ENCODE results near the gene RAB41.
"Not testable (repeated sequence)": the region's sequence is repeated elsewhere in the genome, so short reads cannot be mapped to it uniquely, and the experiment has no call there.

RAB41 gene

DNA sequence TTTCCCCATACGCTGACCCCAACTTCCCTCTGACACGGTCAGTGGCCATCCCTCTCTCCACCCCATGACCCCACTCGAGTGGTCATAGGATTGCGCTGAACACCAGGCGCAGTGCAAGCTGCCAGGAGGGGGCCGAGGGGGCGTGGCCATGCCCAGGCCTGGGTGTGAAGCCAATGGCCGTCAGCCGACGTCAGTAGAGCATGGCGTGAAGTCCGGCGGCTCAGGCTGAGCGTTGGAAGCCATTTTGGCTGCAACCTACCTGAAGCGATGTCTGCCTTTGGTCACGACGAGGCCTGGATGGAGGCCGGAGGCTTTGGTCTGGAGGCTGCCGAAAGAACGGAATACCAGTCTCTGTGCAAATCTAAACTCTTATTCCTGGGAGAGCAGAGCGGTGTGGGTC, at the start of gene RAB41:
RAB41 (plus strand) TSS at position 222 of the 400 bp plus-strand sequence; CDS start at position 268, 46 bp downstream.
- DNase-seq = no peak

DNA sequence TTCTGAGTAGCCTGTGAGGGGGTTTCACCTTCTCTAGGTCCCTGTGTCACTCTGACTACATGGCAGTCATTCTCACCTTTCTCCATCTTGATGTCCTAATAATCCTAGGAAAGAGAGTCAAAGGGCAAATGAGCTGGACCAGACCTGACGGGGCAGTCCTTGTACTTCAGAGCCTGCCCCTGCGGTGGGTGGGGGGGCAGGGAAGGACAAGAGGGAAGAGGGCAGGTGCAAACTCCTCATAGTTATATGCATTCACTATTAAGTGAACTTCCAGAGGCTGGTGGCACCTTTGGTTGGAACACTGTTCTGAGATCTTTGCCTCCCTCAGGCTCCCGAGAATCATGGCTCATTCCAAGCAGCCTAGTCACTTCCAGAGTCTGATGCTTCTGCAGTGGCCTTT, 47.6 kb upstream of the RAB41 start, which contains the start of gene AWAT1:
AWAT1 (plus strand) TSS at position 301 of the 400 bp plus-strand sequence; CDS start at position 342, 41 bp downstream.
- no peak for DNase-seq

DNA sequence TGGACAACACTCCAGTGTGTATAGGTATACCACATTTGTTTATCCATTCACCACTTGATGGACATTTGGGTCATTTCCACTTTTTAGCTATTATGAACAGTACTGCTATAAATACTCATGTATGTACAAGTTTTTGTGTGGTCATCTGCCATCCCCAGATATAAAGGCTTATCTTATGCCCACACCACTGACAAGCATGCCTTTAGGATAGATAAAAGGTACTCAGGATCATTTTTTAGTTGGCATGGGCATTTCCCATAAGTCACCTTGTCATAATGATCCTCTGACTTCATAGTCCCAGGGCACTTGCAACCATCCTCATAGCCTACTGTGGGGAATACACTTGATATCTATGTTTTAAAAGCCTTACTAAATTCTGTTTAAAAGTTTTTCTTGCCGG, 41.2 kb upstream of the RAB41 start:
- DNase-seq = no peak

DNA sequence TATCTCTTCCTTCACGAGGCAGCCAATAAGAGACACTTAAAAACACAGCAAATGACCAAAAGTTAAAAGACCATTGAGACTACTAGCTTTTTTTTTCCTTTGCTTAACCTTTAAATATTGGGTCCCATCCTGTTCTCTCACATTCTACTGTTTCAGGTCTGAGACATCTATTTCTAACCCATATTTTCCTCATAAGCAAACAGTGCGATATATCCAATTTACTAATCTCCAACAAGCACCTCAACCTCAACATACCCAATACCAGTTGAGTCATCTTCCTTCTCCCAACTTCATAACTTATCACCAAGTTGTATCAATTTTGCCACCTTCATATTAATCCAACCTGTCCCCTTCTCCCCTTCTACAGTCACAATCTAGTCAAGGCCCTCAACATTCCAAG, 40.5 kb upstream of the RAB41 start:
- DNase-seq = no peak

DNA sequence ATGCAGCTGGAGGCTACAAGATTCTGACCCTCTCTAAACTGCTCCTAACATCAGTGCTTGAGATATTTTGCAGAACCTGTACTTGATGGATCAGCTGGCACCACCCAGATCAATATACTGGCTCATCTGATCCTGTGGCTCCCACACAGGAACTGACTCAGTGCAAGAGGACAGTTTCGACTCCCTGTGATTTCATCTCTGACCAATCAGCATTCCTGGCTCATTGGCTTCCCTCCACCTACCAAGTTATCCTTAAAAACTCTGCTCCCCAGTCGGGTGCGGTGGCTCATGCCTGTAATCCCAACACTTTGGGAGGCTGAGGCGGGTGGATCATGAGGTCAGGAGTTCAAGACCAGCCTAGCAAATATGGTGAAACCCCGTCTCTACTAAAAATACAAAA, 38.4 kb upstream of the RAB41 start:
- not testable (repeated sequence) for DNase-seq

DNA sequence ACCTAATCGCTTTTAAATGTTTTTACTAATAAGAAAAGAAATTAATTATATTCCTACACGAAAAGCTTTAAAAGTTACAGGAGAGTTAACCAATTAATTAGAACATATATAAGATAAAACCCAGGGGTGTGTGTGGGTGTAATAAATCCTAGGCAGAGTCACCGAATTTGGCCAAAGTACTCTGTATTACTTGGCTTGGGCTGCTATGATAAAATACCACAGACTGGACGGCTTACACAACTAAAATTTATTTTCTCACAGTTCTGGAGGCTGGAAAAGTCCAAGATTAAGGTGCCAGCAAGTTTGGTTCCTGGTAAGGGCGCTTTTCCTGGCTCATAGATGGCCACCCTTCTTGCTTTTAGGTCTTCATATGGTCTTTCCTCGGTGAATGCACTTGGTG, 37.1 kb upstream of the RAB41 start:
- DNase-seq = no peak

DNA sequence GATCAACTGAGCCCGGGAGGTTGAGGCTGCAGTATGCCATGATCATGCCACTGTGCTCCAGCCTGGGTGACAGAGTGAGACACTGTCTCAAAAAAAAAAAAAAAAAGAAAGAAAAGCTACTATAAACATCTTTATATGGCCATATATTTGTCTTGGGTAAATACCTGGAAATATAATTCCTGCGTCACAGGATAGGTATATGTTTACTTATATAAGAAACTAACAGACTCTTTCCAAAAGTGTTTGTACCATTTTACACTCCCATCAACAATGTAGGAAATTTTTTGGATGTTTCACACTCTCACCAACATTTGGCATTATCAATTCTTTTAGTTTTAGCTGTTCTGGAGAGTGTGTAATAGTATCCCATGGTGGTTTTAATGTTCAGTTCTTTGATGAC, 34.7 kb upstream of the RAB41 start:
- DNase-seq = no peak

DNA sequence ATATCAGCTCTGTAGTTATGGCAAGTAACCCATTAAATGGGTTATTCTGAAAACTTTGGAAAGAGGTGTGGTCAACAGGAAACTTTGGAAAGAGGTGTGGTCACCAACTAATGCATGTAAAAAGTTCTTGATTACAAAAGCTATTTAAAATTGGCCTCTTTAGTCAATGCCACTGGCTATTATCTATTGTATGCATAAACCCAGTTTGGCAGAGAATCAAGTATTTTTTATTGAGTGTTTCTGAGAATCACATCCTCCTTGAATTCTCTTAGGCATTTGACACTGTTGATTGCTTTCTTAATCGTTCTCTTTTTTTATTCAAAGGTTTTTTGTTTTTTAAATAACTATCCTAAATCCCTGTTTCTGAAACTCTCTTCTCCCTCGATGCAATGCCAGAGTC, 29.5 kb upstream of the RAB41 start:
- DNase-seq = no peak

DNA sequence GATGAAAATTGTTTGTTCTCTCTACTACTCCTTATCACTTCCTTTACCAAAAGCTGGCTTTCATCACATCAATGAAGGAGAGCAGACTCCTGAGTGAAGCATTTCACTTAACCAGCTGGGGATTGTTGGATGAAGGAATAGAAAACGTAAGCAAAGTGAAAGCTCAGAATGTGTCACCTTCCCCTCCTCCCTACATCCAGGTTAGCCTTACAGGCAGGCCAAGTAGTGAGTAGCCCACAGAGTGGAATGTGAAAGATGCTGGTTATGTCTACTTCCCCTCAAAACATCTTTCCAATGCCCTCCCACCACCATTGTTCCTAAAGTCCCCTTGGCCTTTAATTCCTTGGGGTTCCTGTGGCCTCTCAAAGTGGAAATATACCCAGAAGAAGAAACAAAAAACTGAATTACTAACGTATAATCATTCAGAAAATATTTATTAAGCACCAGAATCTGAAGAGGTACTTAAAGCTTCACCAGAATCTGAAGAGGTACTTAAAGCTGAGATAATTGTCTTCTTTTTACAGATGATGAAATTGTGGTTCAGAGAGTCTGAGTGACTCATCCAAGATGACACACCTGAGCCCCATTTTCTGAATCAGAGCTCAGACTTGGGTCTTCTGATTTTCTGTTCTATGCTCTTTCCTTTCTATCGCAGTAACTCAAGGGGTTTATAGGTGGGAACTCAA, 28.5 kb upstream of the RAB41 start:
- peak; percentile 6 for DNase-seq

DNA sequence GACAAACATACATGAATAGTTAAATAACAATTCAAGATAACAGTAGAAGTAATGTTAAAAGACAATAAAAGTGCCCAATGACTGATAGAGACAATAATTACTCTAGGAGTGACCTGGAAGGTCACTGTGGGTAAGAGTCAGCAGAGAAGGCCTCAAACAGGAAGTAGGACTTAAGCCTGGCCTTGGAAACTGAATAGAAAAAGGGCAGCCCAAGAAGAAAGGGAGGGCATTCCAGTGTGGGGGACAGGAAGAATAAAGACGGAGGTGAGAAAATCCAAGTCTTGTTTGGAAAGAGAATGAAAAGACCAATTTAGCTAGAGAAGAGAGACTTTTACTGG, 27.9 kb upstream of the RAB41 start:
- no peak for DNase-seq

DNA sequence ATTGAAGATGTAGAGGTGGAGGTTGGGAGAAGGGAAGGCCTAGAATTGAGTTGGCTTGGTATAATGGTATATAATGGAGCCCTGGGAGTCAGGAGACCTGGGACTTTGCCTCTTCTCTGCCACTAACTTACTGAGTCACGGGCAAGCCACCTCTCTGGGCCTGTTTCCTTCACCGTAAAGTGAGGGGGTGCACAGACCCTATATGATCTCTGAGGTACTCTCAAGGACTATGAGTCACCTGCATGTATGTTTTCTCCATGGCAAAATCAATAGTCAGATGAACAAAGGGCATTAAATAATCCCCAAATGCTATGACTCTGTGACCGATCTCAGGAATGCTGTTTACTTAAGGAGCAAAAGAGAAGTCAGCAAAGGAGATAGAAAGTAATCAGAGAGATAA, 27.1 kb upstream of the RAB41 start:
- DNase-seq = no peak

DNA sequence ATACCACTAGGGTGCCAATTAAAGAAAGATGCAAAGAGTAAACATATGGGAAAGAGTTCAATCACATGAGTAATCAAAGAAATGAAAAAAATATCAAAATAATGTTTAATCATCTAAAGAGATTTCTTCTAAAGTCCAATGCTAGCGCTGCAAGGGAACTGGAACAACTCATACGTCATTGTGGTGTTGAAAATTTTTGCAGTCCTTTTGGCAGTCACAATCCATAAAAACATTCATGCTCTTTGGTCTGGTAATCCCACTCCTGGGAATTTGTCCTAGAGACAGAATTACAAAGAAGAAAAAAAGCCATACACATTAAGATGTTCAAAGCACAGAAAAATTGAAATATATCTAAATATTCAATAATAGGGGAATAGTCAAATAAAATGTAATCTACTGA, 26.5 kb upstream of the RAB41 start:
- no peak for DNase-seq

DNA sequence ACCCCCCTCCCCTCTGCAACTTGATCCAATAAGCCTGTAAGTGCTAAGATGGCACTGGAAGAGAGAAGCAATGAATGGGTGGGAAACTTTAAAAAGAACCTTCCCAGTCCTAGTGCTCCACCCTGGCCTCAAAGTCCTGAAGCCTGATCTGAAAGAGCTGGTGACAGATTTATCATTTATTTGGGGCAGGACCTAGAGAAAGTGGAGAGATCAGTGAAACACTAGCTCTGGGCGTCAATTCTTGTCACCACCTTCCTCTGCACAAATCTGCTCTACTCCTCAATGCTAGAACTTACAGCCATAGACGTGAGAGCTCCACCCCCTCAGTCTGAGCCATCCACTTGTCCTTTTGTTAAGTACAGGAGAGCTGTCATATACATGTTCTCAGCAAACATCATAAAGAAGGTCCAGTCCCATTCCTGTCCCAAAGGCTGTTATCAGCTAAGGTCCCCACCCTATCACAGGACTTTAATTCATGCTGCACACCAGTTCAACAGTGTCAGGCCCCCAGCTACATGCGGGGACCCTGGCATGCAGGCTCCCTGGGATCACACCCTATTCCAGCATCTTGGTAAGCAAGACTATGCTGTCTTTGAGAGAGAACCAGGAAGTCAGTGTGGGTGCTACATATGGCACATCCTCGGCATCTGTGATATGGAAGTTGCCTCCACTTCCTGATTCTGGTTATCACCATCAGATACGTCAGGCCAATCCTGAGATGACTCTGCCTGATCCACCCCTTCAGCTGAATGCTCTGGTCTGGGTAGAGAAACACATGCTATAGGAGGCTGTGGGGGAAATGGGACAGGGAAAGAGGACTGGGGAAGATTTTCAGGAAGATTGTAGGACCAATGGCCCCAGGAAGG, 24.3 kb upstream of the RAB41 start:
- no peak for DNase-seq

DNA sequence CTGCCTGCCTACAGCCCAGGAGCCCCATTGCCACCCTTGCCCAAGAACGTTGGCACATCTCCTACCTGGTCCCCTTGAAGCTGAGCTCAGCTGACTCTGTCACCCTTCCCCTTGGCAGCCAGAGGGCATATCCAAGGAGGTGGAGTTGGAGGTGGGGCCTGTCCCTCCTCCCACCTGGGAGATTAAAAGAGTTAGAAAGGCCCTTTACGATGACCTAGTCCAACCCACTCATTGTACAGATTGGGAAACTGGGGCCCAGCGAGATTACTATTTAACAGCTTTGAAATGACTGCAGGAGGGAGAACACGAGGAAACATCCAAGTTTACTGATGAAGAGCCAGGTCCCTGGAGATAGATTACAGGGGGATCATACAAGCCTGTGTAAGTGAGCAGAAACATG, 21.9 kb upstream of the RAB41 start, which contains the start of gene P2RY4:
P2RY4 (minus strand) TSS at position 101 of the 400 bp plus-strand sequence. CDS start 580 bp downstream, outside the sequence.
- no peak for DNase-seq

DNA sequence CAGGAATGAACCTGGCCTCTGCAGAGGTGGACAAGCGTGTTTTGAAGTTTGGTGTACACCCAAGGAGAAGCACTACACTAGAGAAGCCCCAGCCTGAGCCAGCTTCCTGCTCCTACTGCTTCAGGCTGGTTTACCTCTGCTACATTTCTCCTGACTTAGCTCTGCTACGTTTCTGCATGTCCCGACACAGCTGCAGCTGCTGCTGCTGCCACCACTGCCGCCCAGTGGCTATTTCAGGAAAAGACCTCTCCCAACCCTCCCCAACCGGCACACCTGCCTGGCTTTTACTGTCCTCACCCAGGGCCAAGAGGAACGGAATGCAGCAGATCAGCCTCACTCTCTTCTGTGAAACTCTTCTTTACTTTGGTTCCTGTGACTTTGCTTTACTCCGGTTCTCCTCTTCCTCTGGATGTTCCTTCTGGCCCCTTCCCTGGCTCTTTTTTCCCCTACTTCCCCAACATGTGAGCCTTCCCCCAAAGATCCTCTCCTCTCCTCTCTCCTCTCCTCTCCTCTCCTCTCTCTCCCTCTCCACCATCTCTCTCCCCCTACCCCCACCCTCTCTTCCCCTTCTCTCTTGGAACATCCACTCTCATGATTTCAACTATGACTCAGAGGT, 18.9 kb upstream of the RAB41 start:
- peak; percentile 8 for DNase-seq

DNA sequence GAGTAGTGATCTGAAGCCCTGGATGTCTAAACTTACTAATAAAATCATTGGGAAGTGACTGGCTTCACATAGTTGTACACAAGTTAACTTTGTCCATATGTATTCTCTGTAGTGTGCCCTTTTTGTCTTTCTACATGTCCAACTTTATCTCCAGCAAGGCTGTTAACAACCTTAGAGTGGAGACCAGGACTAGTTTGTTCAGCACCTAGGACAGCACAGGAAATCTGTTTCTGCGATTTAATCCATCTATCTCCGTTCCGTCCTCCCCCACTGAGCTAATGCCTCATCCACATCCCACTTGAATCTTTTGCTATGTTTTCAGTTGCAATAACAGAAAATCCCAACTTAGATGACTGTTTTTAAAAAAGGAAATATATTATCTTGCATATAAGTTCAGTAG, 17.2 kb upstream of the RAB41 start:
- no peak for DNase-seq

DNA sequence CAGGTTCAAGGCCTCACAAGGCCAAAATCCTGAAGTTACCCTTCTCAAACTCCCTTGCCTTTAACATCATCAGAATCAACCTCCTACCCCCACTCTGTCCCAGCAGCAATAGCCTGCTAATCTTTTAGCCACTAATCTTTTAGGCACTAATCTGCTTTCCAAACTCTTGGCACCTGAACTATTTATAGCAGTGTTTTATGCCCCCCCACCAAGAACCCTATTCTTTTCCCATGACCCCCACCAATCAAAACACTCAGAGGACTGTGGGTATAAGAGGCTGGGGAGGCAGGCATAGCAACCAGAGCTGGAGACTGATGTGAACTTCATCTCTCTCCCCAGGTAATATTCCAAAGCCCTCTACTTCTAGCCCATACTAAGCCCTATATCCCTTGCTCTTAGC, 13.9 kb upstream of the RAB41 start, which contains the start of gene ARR3:
ARR3 (plus strand) TSS at position 301 of the 400 bp plus-strand sequence. CDS start 1,052 bp downstream, outside the sequence.
- no peak for DNase-seq

DNA sequence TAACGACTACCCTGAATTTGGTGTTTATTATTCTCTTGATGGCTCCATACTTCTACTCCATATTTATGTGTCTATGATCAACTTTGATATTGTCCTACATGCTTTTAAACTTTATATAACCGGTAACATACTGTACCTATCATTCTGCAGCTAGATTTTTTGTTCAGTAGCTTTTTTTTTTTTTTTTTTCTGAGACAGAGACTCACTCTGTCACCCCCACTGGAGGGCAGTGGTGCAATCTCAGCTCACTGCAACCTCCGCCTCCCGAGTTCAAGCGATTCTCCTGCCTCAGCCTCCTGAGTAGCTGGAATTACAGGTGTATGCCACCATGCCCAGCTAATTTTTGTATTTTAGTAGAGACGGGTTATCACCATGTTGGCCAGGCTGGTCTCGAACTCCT, 7.9 kb upstream of the RAB41 start:
- DNase-seq = not testable (repeated sequence)

DNA sequence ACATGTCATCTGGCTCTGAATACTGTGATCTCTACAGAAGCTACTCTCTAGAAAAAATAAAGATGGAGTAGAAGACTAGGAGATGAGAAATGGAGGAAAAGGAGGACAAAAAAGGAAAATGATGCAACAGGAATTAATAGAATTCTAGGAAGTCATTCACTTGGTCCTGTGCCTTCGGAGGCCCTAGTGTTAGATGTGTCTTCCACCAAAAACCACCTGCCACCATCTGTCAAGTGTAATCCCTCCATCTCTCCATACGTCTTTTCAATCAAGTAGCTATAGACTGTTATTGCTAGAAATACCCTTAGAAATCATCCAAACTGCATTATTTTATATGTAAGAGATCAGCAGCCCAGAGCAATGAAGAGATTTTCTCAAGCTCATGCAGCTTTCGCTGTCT, 2.9 kb upstream of the RAB41 start:
- no peak for DNase-seq

DNA sequence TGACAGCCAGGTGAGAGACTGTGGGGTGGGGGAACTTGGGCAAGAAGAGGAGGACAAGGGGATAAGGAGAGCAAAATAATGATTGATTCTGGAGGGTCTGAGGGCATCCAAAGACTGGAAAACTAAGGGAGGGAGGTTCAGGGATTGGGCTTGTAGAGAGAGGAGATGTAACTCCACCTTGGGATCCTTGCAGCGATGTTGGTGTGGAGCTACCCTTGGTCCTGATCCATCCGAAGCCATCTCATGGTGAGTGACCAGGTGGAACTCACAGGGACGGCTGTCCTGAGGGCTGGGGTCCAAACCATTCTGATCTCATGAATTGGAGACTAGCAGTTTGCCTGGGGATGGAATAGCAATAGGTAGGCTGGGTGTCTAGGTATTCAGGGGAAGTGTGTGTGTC, 1.4 kb upstream of the RAB41 start:
- no peak for DNase-seq

DNA sequence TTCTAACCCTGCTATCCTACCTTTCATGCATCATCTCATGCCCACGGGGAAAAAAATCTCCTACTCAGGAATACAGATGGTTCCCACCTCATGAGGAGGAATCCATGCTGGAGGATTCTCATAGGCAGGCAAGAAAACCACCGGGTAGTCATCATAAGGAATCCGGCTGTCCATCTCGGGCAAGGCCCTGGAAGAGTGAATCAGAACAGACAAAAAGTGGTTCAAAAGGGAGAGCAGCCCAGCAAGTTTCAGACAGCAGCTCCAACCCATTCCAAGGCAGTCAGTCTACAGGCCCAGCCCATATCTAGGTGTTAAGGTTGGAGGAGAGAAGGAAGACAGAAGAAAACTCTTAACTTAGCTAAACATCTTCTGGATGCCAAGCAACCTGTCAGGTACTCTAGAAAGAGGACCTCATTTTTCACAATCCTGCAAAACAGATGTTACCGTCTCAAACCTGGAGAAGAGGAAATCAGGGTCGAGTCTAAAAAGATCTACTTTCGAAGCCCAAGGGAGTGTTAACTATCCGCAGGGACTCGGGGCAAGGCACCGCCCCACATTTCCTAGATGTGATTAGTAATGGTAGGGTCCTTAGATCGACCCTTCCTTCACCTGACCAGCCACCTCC, 7.3 kb downstream of the RAB41 start:
- peak; percentile 15 for DNase-seq

DNA sequence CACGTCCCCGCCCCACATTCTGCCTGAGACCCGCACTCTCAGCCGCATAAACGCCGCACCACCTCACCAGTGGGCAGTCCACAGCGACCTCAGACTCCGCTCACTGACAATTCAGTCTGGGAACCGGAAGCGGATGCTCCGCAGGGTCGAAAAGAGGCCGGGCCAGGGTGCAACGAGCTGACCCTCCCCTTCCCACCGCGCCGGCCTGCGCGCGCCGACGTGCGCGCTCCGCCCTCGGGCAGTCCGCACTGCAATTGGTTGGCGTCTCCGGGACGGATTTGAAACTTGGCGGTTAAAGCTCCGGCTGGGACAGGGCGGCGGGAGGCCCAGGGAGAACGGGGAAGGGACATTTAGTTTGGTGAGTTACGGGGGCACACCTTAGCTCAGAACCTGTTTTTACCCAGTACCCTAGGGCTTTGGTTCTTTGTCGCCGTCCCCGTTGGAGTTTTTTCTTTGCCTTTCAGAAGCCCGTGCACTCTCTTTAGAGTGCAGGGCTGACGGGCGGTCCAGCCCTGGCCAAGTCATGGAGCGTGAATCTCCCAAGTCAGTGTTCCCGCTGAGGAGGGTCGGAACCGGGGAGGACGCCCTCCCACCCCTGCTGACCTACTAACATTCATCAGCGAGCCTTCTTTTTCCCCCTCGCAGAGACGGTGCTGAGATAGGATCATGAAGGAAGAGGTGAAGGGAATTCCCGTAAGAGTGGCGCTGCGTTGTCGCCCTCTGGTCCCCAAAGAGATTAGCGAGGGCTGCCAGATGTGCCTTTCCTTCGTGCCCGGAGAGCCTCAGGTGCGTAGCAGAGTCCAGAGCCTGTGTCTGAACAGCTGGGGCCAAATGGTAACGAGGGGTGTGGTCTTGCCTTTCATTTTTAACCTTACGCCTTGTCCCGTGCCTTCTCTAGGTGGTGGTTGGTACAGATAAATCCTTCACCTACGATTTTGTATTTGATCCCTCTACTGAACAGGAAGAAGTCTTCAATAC, 8.1 kb downstream of the RAB41 start, which contains the start of the genes KIF4A and PDZD11:
KIF4A (plus strand) TSS at position 312 of the 978 bp plus-strand sequence; CDS start at position 667, 355 bp downstream.
PDZD11 (minus strand) TSS at position 135 of the 978 bp plus-strand sequence. CDS start 586 bp downstream, outside the sequence.
- DNase-seq = peak; percentile 81
